DMS53 treated with DMSO at 0.1 percent for 48 hours (cell line): ENCODE results near the gene CANT1.
"Not testable (repeated sequence)": the region's sequence is repeated elsewhere in the genome, so short reads cannot be mapped to it uniquely, and the experiment has no call there.

Source experiments
- DNase-seq: peaks from one replicate; lab custom pipeline; 2025; ENCODE audit not compliant: unreplicated experiment; lab: John Stamatoyannopoulos, UW

Gene CANT1

DNA sequence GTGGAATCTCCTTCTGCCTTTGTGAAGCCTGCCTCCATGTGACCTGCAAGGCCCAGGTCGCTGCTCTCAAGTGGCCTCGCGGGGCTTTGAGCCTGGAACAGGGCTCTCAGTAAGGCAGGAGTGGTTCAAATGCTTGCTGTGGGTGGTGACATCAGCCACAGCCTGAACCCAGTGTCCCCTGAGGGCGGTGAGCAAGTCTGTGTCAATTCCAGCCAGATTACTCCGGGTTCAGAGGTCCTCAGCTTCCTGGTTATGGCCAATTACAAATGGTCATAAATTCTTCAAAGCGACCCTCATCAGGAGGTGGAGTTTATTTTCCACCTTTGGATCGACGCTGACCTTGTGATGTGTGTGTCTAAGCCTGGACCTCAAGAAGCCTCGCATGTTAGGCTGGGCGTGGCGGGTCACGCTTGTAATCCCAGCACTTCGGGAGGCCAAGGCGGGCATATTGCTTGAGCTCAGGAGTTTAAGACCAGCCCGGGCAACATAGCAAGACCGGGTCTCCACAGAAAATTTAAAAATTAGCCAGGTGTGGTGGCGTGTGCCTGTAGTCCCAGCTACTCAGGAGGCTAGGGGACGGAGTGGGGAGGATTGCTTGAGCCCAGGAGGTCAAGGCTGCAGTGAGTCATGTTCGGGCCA, 47.1 kb downstream of the CANT1 start:
- no peak for DNase-seq

DNA sequence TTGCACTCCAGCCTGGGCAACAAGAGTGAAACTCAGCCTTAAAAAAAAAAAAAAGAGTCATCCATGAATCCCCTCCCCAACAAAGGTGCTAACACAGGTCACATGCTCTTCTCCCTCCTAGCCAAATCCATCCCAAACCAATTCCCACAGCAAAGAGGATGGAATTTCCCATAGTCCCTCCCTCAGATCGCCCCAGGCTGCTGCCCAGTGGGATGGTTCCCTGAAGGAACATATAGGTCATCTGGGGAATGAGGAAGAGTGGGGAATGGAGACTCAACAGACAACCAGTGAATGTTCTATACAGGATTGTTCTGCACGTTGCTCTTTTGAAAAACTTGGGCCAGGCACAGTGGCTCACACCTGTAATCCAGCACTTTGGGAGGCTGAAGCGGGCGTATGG, 48.0 kb downstream of the CANT1 start:
- no peak for DNase-seq

DNA sequence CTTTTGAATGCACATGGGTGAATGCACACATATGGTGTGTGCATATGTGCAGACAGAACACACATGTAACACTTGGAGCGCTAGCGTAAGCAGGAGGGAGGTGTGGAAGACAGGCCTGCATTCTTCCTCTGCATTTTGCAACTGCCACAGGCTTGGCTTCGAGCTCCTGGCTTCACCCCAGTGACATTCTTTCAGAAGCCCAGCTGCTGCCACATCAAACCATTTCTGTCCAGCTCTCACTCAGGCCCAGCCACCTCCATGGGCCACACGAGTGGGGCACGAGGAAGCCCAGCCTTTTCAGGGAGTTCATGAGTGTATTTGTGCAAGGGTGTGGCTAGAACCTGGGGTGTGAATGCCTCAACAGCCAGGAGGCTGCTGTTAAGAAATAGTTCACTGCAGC, 48.6 kb downstream of the CANT1 start:
- no peak for DNase-seq

GRCh38 chr17:78959803-78960202, 49.8 kb downstream of the CANT1 start:
- DNase-seq = no peak

DNA sequence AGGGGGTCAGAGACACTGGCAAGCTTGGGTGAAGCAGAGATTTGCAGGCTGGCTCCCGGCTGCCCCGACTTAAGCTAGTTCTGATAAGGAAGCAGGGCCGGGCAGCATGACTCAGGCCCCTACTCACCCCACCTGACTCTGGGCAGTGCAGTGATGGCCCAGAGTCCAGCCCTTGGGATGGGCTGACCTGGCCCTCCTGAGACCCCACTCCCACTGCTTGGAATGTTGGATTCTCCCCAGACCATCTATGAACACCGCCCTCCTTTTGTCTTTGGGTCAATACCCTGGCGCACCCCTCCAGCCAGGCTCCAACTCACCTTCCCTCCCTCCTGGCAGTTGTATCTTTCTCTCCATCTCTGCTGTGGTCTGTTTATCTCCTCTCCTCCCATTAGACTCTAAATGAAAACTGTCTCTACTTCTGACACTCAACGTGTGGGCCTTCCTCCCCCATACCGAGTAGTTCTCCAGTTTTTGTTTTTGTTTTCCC, 50.9 kb downstream of the CANT1 start:
- no peak for DNase-seq

DNA sequence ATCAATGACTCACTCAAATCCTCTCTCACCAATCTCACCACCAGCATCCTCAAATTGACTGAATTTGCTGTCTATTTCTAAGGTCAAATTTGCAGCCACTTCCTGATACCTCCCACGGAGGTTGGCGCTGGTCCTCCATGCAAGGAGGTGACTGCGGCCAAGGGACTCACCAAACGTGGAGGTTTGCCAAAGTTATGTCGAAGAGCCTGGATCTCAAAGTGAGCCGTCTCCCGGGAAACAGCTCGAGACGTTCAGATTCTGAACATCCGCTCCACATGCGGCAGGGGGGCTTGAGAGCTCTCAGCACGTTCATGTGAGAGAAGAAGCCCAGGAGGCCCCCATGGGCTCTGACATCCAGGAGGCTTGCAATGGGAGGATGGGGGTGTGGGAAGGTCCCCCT, 52.4 kb downstream of the CANT1 start:
- no peak for DNase-seq

- DNase-seq = no peak
Observed at GRCh38 chr17:78956254-78956653, 53.3 kb downstream of the CANT1 start.

- no peak for DNase-seq
Observed at GRCh38 chr17:78954684-78955083, 54.9 kb downstream of the CANT1 start.

GRCh38 chr17:78953356-78954350, 55.9 kb downstream of the CANT1 start:
- DNase-seq = no peak

- DNase-seq = no peak
Observed at GRCh38 chr17:78952706-78953105, 56.9 kb downstream of the CANT1 start.

DNA sequence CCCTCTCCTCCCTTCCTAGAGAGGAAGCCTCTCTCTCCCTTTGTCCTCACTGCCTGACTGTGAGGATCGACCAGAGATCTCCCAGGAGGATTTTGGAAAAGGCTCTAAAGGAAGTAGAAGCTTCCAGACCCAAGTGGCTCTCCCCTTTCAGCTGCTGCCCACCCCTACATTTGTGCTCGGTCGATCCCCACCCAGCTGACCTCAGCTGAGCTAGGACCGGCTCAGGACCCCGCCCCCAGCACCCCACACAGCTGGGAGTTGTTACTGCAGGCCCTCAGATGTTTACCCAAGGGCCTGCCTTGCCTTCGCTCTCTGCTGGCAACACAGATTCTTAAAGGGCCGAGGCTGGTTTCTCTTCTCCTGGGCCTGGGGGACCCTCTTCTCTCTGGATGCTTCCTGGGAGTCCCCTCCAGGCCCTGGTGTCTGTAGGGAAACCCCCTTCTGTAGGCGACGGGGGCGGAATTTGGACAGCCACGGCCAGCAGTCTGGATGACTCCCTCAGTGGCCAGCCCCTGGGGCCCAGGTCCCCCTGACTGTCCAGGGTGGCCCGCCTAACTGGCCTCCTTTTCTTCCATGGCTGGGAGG, 57.5 kb downstream of the CANT1 start:
- DNase-seq = no peak

DNA sequence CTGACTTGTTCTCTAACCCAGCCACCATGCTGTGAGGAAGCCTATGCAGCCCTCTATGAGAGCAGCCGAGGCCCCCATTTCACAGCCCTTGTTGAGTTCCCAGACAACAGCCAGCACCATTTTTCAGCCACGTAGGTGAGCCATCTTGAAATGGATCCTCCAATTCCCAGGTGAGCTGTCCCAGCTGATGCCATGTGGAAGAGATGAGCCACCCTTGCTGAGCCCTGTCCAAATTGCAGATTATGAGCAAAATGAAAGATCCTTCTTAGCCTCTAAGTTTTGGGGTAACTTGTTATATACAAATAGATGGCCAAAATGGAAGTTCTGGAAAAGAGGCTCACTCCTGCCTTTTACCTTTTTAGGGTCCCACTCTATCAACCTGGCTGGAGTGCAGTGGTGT, 58.7 kb downstream of the CANT1 start:
- DNase-seq = no peak

DNA sequence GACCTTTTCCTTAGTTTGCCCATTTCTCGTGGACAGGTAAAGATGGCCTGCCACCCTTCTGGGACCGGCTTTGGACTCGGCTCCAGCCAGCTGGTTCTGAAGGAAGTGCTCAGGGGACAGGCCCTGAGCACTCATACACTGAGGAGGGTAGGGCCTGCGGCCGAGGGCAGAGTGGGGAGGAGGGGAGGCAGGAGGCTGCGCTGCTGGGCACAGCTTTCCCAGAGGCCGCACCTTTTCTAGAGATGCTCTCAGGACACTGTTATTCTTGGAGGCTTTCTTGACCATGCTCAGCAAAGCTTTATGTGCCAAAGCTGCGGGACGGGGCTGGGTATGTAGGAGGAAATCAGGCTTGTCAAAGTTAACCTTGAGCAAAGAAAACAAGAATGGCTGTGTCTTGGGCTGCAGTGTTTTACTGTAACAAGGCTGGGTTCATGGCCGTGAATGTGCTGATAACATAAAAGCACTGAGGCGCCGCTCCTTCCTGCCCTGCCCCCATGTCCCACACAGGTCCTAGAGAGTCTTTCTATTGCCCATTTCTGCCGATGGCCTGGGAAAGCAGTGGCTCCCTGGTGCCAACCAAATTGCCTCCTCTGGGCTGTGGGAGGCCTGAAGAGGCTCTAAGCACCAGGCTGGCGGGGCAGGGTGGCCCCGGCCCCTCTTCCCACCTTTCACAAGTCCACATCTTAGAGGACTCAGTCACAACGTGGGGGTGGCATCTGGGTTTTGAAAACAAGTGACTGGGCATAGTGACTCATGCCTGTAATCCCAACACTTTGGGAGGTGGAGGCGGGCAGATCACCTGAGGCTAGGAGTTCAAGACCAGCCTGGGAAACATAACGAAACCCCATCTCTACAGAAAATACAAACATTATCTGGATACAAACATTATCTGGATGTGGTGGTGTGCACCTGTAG, 62.1 kb downstream of the CANT1 start:
- DNase-seq = no peak

GRCh38 chr17:78946631-78947030, 62.9 kb downstream of the CANT1 start:
- no peak for DNase-seq

- no peak for DNase-seq
Observed at GRCh38 chr17:78946131-78946530, 63.4 kb downstream of the CANT1 start.

DNA sequence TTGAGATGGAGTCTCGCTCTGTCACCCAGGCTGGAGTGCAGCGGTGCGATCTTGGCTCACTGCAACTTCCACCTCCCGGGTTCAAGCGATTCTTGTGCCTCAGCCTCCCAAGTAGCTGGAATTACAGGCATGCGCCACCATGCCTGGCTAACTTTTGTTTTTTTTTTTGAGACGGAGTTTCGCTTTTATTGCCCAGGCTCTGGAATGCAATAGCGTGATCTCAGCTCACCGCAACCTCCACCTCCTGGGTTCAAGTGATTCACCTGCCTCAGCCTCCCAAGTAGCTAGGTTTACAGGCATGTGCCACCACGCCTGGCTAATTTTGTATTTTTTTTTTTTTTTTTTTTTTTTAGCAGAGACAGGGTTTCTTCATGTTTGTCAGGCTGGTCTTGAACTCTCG, 64.1 kb downstream of the CANT1 start:
- DNase-seq = not testable (repeated sequence)

GRCh38 chr17:78944956-78945355, 64.6 kb downstream of the CANT1 start:
- no peak for DNase-seq

GRCh38 chr17:78944026-78944425, 65.5 kb downstream of the CANT1 start:
- no peak for DNase-seq
